HG03066 (cell line): ENCODE measurements around the gene PNMA8C.

Experiments used
- ATAC-seq: cut with Tn5 transposase; IDR thresholded peaks from one replicate; pipeline ENCODE4 v1.9.1; 2021; ENCODE audit warnings: low read depth; ENCODE audit not compliant: unreplicated experiment

Gene PNMA8C

GRCh38 chr19:46428239-46429135 is at the start of gene PNMA8C:
Gene PNMA8C, minus strand, starts transcription at chr19:46428936. Its CDS starts 577 bp downstream, at chr19:46428359.
- ATAC-seq = no peak

- no peak for ATAC-seq
These were observed 47.2 kb upstream of the PNMA8C start for GRCh38 chr19:46475986-46476385.

- no peak for ATAC-seq
These were observed 45.5 kb upstream of the PNMA8C start for GRCh38 chr19:46474211-46474610.

GRCh38 chr19:46472592-46472991 is 43.9 kb upstream of the PNMA8C start:
- ATAC-seq = no peak

- ATAC-seq = no peak
These were observed 43.2 kb upstream of the PNMA8C start for GRCh38 chr19:46471811-46472543.

- no peak for ATAC-seq
These were observed 42.5 kb upstream of the PNMA8C start, which contains the start of gene PNMA8A for GRCh38 chr19:46471116-46471733. Gene PNMA8A, minus strand, starts transcription at chr19:46471563. Its CDS starts 528 bp downstream, at chr19:46471035.

GRCh38 chr19:46470376-46470775 is 41.6 kb upstream of the PNMA8C start:
- no peak for ATAC-seq

GRCh38 chr19:46469541-46470185 is 40.9 kb upstream of the PNMA8C start:
- ATAC-seq = no peak

- ATAC-seq = no peak
These were observed 37.9 kb upstream of the PNMA8C start for GRCh38 chr19:46466536-46467196.

GRCh38 chr19:46463516-46463915 is 34.8 kb upstream of the PNMA8C start:
- no peak for ATAC-seq

GRCh38 chr19:46461537-46461936 is 32.8 kb upstream of the PNMA8C start:
- no peak for ATAC-seq

GRCh38 chr19:46460981-46461380 is 32.2 kb upstream of the PNMA8C start:
- ATAC-seq = no peak

GRCh38 chr19:46460055-46460454 is 31.3 kb upstream of the PNMA8C start:
- no peak for ATAC-seq

- no peak for ATAC-seq
These were observed 28.2 kb upstream of the PNMA8C start for GRCh38 chr19:46456930-46457329.

- no peak for ATAC-seq
These were observed 25.5 kb upstream of the PNMA8C start for GRCh38 chr19:46454244-46454643.

GRCh38 chr19:46453661-46454060 is 24.9 kb upstream of the PNMA8C start:
- no peak for ATAC-seq

GRCh38 chr19:46452186-46452585 is 23.4 kb upstream of the PNMA8C start:
- no peak for ATAC-seq

- no peak for ATAC-seq
These were observed 22.6 kb upstream of the PNMA8C start for GRCh38 chr19:46451352-46451751.

- ATAC-seq = no peak
These were observed 22.0 kb upstream of the PNMA8C start for GRCh38 chr19:46450737-46451136.

GRCh38 chr19:46449228-46449627 is 20.5 kb upstream of the PNMA8C start:
- no peak for ATAC-seq
